Measurements from ENCODE around the gene CD247.

DNA sequence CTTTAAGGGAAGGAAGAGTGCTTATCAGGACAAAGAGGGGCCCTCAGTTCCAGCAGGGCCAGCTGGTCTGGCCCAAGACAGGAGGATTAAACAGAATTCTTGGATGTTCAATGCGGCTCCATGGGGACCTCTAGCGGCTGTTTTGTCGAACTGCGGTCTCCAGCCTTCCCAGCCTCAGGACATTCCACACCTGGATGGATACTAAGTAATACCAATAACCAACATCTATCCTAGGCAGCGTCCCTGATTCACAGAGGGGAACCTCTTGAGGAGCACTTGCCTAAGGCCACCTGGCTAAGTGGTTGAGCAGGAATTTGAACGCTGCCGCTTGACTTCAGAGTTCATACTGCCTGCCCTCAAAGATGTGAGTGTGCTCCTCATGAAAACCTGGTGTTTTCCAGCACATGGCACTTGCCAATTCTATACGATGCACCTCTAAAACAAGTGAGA lies 15.5 kb upstream of the CD247 start:
- TF ChIP-seq, protein P1, sequence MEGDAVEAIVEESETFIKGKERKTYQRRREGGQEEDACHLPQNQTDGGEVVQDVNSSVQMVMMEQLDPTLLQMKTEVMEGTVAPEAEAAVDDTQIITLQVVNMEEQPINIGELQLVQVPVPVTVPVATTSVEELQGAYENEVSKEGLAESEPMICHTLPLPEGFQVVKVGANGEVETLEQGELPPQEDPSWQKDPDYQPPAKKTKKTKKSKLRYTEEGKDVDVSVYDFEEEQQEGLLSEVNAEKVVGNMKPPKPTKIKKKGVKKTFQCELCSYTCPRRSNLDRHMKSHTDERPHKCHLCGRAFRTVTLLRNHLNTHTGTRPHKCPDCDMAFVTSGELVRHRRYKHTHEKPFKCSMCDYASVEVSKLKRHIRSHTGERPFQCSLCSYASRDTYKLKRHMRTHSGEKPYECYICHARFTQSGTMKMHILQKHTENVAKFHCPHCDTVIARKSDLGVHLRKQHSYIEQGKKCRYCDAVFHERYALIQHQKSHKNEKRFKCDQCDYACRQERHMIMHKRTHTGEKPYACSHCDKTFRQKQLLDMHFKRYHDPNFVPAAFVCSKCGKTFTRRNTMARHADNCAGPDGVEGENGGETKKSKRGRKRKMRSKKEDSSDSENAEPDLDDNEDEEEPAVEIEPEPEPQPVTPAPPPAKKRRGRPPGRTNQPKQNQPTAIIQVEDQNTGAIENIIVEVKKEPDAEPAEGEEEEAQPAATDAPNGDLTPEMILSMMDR (IDR thresholded peaks at IDR 0.05) = peak; percentile 94
- TF ChIP-seq POLR2AphosphoS5 (IDR thresholded peaks at IDR 0.05; ENCODE audit: low read depth, low read length) = no peak
- no peak for TF ChIP-seq SIN3A (IDR thresholded peaks at IDR 0.05; ENCODE audit: borderline replicate concordance, insufficient read depth, low read depth, low read length)
- TF ChIP-seq, protein P2, sequence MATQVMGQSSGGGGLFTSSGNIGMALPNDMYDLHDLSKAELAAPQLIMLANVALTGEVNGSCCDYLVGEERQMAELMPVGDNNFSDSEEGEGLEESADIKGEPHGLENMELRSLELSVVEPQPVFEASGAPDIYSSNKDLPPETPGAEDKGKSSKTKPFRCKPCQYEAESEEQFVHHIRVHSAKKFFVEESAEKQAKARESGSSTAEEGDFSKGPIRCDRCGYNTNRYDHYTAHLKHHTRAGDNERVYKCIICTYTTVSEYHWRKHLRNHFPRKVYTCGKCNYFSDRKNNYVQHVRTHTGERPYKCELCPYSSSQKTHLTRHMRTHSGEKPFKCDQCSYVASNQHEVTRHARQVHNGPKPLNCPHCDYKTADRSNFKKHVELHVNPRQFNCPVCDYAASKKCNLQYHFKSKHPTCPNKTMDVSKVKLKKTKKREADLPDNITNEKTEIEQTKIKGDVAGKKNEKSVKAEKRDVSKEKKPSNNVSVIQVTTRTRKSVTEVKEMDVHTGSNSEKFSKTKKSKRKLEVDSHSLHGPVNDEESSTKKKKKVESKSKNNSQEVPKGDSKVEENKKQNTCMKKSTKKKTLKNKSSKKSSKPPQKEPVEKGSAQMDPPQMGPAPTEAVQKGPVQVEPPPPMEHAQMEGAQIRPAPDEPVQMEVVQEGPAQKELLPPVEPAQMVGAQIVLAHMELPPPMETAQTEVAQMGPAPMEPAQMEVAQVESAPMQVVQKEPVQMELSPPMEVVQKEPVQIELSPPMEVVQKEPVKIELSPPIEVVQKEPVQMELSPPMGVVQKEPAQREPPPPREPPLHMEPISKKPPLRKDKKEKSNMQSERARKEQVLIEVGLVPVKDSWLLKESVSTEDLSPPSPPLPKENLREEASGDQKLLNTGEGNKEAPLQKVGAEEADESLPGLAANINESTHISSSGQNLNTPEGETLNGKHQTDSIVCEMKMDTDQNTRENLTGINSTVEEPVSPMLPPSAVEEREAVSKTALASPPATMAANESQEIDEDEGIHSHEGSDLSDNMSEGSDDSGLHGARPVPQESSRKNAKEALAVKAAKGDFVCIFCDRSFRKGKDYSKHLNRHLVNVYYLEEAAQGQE (IDR thresholded peaks at IDR 0.05; ENCODE audit: insufficient read depth in 1 of 2, low read depth in 2 of 2, low read length in 1 of 2) = no peak

Measured in Panc1 (cell line).